ENCODE measurements around the gene MIEF2. TPM values are rescaled to one million over a fixed set of nuclear protein-coding genes. Genes with fewer than 3 reads are reported as not detected.

Gene MIEF2
- total and polyA plus RNA-seq, 2 donors (not counting 3 experiments of a cell fraction or from before 2014, with no cell fraction given): 8.3 to 22.7 TPM

DNA sequence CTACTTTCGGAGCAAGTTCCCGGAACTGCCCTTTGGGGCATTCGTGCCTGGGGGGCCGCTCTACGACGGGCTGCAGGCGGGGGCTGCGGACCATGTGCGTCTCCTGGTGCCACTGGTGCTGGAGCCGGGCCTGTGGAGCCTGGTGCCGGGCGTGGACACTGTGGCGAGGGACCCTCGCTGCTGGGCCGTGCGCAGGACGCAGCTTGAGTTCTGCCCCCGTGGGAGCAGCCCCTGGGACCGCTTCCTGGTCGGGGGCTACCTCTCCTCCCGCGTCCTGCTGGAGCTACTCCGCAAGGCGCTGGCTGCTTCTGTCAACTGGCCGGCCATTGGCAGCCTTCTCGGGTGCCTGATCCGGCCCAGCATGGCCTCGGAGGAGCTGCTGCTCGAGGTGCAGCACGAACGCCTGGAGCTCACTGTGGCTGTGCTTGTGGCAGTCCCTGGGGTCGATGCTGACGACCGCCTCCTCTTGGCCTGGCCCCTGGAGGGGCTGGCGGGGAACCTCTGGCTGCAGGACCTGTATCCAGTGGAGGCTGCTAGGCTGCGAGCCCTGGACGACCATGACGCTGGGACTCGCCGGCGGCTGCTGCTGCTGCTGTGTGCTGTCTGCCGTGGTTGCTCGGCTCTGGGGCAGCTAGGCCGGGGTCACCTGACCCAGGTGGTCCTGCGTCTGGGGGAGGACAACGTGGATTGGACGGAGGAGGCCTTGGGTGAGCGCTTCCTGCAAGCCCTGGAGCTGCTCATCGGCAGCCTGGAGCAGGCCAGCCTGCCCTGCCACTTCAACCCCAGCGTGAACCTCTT is 3.6 kb downstream of the MIEF2 start:
- FAIRE-seq: no peak
- Histone ChIP-seq H2AFZ (ENCODE audit: low read depth, low read length) (no peak overlapping the region), H3K4me2 (ENCODE audit: insufficient read depth, low read length) (no peak overlapping the region), H3K79me2 (ENCODE audit: control insufficient read depth, insufficient read depth, low read length) (no peaks in the 10 kb centered on the region), H3K9ac (replicated peaks; ENCODE audit: extremely low read depth, insufficient read depth, low read length) (no peak overlapping the region), H3K27ac (ENCODE audit: insufficient read depth, low read depth, low read length) (no peak overlapping the region), H4K20me1 (replicated peaks; ENCODE audit: control insufficient read depth, extremely low read depth, insufficient read depth, low read length) (no peaks in the 10 kb centered on the region), H3K4me1 (ENCODE audit: control insufficient read depth, extremely low read depth, insufficient read depth, low read length) (peaks cover 4% of the 10 kb centered on the region), H3K36me3 (ENCODE audit: control insufficient read depth in 2 of 2, extremely low read depth in 1 of 2, insufficient read depth in 2 of 2, low read length in 2 of 2) (peaks cover 2 to 20% of the 10 kb centered on the region in 2 experiments), H3K27me3 (ENCODE audit: control insufficient read depth in 2 of 2, insufficient read depth in 2 of 2, low read length in 2 of 2) (no peaks in the 10 kb centered on the region), H3K9me3 (replicated peaks; ENCODE audit: control insufficient read depth, insufficient read depth, low read length) (no peaks in the 10 kb centered on the region), H3K9me1 (replicated peaks; ENCODE audit: control insufficient read depth, extremely low read depth, insufficient read depth, low read length) (no peaks in the 10 kb centered on the region), H3K4me3 (replicated peaks in 1 of 3; ENCODE audit: insufficient read depth in 1 of 3, low read depth in 1 of 3, low read length in 3 of 3) (no peak overlapping the region)
- CTCF ChIA-PET: interaction anchor here (0.6 to 1.4 kb wide), 2 partner anchors 16 to 17 kb away, joined by 3 read pairs; no protein-coding TSS in a partner anchor
- POLR2A ChIA-PET: no interaction called here
- BruUV-seq (replicated peaks): no TSS peak
- dilution Hi-C loops (cut with MboI; ENCODE audit: extremely low pct_ligation_motif_present, low sequenced_read_pairs) (no loop called here), intact Hi-C loops (cut with micrococcal nuclease) (no loop called here)
- TF ChIP-seq POLR2AphosphoS5 (IDR thresholded peaks at IDR 0.05; ENCODE audit: insufficient read depth, low read depth, low read length) (no peak), POLR2A (IDR thresholded peaks at IDR 0.05; ENCODE audit: low read depth, low read length) (no peak), GATA2 (IDR thresholded peaks at IDR 0.05; ENCODE audit: insufficient read depth, insufficient read length, low read depth, low read length) (no peak), JUN (IDR thresholded peaks at IDR 0.05; ENCODE audit: borderline replicate concordance, insufficient read depth, insufficient read length, low read depth) (no peak), MYC (IDR thresholded peaks at IDR 0.05; ENCODE audit: low read depth, low read length) (no peak), EZH2 (IDR thresholded peaks at IDR 0.05; ENCODE audit: borderline replicate concordance, low read depth, low read length, severe bottlenecking) (no peak), FOS (IDR thresholded peaks at IDR 0.05; ENCODE audit: borderline replicate concordance, insufficient read depth, low read length) (no peak)
- TF ChIP-seq, protein P1, sequence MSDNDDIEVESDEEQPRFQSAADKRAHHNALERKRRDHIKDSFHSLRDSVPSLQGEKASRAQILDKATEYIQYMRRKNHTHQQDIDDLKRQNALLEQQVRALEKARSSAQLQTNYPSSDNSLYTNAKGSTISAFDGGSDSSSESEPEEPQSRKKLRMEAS (IDR thresholded peaks at IDR 0.05; ENCODE audit: insufficient read depth, insufficient read length): no peak
- TF ChIP-seq, protein P2, sequence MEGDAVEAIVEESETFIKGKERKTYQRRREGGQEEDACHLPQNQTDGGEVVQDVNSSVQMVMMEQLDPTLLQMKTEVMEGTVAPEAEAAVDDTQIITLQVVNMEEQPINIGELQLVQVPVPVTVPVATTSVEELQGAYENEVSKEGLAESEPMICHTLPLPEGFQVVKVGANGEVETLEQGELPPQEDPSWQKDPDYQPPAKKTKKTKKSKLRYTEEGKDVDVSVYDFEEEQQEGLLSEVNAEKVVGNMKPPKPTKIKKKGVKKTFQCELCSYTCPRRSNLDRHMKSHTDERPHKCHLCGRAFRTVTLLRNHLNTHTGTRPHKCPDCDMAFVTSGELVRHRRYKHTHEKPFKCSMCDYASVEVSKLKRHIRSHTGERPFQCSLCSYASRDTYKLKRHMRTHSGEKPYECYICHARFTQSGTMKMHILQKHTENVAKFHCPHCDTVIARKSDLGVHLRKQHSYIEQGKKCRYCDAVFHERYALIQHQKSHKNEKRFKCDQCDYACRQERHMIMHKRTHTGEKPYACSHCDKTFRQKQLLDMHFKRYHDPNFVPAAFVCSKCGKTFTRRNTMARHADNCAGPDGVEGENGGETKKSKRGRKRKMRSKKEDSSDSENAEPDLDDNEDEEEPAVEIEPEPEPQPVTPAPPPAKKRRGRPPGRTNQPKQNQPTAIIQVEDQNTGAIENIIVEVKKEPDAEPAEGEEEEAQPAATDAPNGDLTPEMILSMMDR (IDR thresholded peaks at IDR 0.05; ENCODE audit: extremely low read depth in 1 of 2, insufficient read depth in 1 of 2, low read depth in 1 of 2, low read length in 2 of 2): no peak
- no peak for DNase-seq (ENCODE audit: low read depth, low spot score)
